Keratinocyte (primary cell): ENCODE results near the gene CDKN1C.

Experiments
- EZH2 ChIP-seq: IDR thresholded peaks from one replicate; pipeline ENCODE4 v1.6.1; 2012; ENCODE audit warnings: inconsistent platforms, mild to moderate bottlenecking, low read length, moderate library complexity
- TF ChIP-seq, protein P1 (sequence below), 3 experiments: IDR thresholded peaks in 1 of 3; conservative IDR thresholded peaks in 1 of 3; optimal IDR thresholded peaks in 1 of 3; 2 replicates in 2 of 3; 3 replicates in 1 of 3; pipeline versions ENCODE3 to v1.5.1; 2011; ENCODE audit warnings: low read length in 3 of 3, mild to moderate bottlenecking in 3 of 3, moderate library complexity in 2 of 3, control low read depth in 1 of 3, inconsistent platforms in 1 of 3; ENCODE audit not compliant: insufficient read depth in 2 of 3; ENCODE audit errors: extremely low read depth in 1 of 3

DNA sequence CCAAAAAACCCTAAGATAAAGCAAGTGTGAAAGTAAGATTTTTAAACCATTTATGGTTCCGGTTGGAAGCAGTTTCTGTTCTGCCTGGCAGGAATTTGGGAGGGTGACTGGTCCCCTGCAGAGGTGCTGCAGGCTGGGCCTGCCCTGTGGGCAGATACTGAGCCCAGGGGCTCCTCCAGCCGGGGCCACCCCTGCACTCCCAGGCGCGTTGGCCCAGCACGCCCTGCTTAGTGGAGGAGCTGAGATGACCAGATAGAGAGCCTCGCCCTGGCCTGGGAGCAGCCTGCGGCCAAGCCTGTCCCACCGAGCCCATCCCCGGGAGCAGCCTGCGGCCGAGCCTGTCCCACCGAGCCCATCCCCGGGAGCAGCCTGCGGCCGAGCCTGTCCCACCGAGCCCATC is 35.7 kb upstream of the CDKN1C start:
- no peak for TF ChIP-seq EZH2
- TF ChIP-seq, protein P1, sequence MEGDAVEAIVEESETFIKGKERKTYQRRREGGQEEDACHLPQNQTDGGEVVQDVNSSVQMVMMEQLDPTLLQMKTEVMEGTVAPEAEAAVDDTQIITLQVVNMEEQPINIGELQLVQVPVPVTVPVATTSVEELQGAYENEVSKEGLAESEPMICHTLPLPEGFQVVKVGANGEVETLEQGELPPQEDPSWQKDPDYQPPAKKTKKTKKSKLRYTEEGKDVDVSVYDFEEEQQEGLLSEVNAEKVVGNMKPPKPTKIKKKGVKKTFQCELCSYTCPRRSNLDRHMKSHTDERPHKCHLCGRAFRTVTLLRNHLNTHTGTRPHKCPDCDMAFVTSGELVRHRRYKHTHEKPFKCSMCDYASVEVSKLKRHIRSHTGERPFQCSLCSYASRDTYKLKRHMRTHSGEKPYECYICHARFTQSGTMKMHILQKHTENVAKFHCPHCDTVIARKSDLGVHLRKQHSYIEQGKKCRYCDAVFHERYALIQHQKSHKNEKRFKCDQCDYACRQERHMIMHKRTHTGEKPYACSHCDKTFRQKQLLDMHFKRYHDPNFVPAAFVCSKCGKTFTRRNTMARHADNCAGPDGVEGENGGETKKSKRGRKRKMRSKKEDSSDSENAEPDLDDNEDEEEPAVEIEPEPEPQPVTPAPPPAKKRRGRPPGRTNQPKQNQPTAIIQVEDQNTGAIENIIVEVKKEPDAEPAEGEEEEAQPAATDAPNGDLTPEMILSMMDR (optimal IDR thresholded peaks at IDR 0.05 in 1 of 3, IDR thresholded peaks at IDR 0.05 in 1 of 3, conservative IDR thresholded peaks at IDR 0.05 in 1 of 3; ENCODE audit: extremely low read depth in 1 of 3, insufficient read depth in 2 of 3, low read length in 3 of 3) = no peak
